CD14-positive monocyte (primary cell): ENCODE results near the gene PTGES2. TPM values are rescaled to one million over a fixed set of nuclear protein-coding genes. Genes with fewer than 3 reads are reported as not detected.

Source experiments
- DNase-seq, 3 donors: peaks; one replicate each; pipeline ENCODE4 v3.0.0-alpha.2; 2011 to 2022
- H2AFZ ChIP-seq: 2 replicates; pipeline ENCODE4 v1.6.0; 2012; ENCODE audit warnings: mild to moderate bottlenecking, low read depth, low read length, inconsistent platforms; ENCODE audit not compliant: insufficient read depth, poor library complexity, severe bottlenecking
- H3K27ac ChIP-seq, 2 donors: 1 replicate in 1 of 2; 2 replicates in 1 of 2; pipeline ENCODE4 v1.5.1; 2012 to 2013; ENCODE audit warnings: low read length in 2 of 2, control low read depth in 1 of 2, inconsistent platforms in 1 of 2, low read depth in 1 of 2, mild to moderate bottlenecking in 1 of 2
- H3K27me3 ChIP-seq, 2 donors: one replicate each; pipeline versions ENCODE4 v1.6.0 to v1.6.1; 2011 to 2013; ENCODE audit warnings: low read length in 2 of 2; ENCODE audit not compliant: control insufficient read depth in 2 of 2, insufficient read depth in 2 of 2
- H3K36me3 ChIP-seq, 2 donors: replicated peaks in 1 of 2; 1 replicate in 1 of 2; 2 replicates in 1 of 2; pipeline versions ENCODE4 v1.5.1 to v1.6.1; 2012 to 2013; ENCODE audit warnings: low read length in 2 of 2, control low read depth in 1 of 2, inconsistent platforms in 1 of 2, mild to moderate bottlenecking in 1 of 2; ENCODE audit not compliant: insufficient read depth in 2 of 2, control insufficient read depth in 1 of 2
- H3K4me1 ChIP-seq, 2 donors: 1 replicate in 1 of 2; 2 replicates in 1 of 2; pipeline versions ENCODE4 v1.5.1 to v1.6.1; 2012 to 2013; ENCODE audit warnings: low read length in 2 of 2, control low read depth in 1 of 2, inconsistent platforms in 1 of 2, mild to moderate bottlenecking in 1 of 2, moderate library complexity in 1 of 2; ENCODE audit not compliant: insufficient read depth in 2 of 2, control insufficient read depth in 1 of 2
- H3K4me2 ChIP-seq: replicated peaks from 2 replicates; pipeline ENCODE3; 2012; ENCODE audit warnings: low read length, moderate library complexity, mild to moderate bottlenecking; ENCODE audit not compliant: poor library complexity, severe bottlenecking; ENCODE audit errors: extremely low read depth
- H3K4me3 ChIP-seq, 3 experiments: fragments of 200-600 bp in 1 of 3; sonication (generic) in 1 of 3; replicated peaks in 1 of 3; 1 replicate in 2 of 3; 2 replicates in 1 of 3; pipeline ENCODE4 v1.5.1; 2011 to 2013; ENCODE audit warnings: low read length in 3 of 3, mild to moderate bottlenecking in 3 of 3, control low read depth in 2 of 3, low read depth in 2 of 3, inconsistent platforms in 1 of 3, moderate library complexity in 1 of 3
- H3K79me2 ChIP-seq: 2 replicates; pipeline ENCODE4 v1.6.0; 2012; ENCODE audit warnings: mild to moderate bottlenecking, control low read depth, inconsistent platforms, low read length, moderate library complexity; ENCODE audit not compliant: insufficient read depth
- H3K9ac ChIP-seq: 2 replicates; pipeline ENCODE4 v1.6.0; 2017; ENCODE audit warnings: low read length, mild to moderate bottlenecking; ENCODE audit not compliant: insufficient read depth, poor library complexity, severe bottlenecking
- H3K9me3 ChIP-seq, 2 donors: replicated peaks in 1 of 2; 1 replicate in 1 of 2; 2 replicates in 1 of 2; pipeline versions ENCODE4 v1.5.1 to v1.6.1; 2012 to 2013; ENCODE audit warnings: low read length in 2 of 2, control low read depth in 1 of 2; ENCODE audit not compliant: control insufficient read depth in 1 of 2, insufficient read depth in 1 of 2
- H4K20me1 ChIP-seq: 2 replicates; pipeline ENCODE4 v1.6.0; 2012; ENCODE audit warnings: mild to moderate bottlenecking, low read length, control low read depth, moderate library complexity; ENCODE audit not compliant: insufficient read depth
- H3K27ac Mint-ChIP-seq, 7 donors: one replicate each; pipeline ENCODE4 v1.8.0; 2020; ENCODE audit warnings: mild to moderate bottlenecking in 7 of 7, mixed read lengths in 7 of 7, moderate library complexity in 6 of 7, inconsistent platforms in 2 of 7
- H3K27me3 Mint-ChIP-seq, 3 donors: one replicate each; pipeline ENCODE4 v1.8.0; 2021 to 2022; ENCODE audit warnings: low read depth in 3 of 3, mild to moderate bottlenecking in 3 of 3, mixed read lengths in 3 of 3, moderate library complexity in 3 of 3, inconsistent platforms in 1 of 3
- H3K36me3 Mint-ChIP-seq, 2 donors: one replicate each; pipeline ENCODE4 v1.8.0; 2020; ENCODE audit warnings: mixed read lengths in 2 of 2, inconsistent platforms in 1 of 2, mild to moderate bottlenecking in 1 of 2
- H3K4me1 Mint-ChIP-seq: one replicate; pipeline ENCODE4 v1.8.0; 2020; ENCODE audit warnings: mild to moderate bottlenecking, mixed read lengths
- H3K4me3 Mint-ChIP-seq, 2 donors: one replicate each; pipeline ENCODE4 v1.8.0; 2020; ENCODE audit warnings: mild to moderate bottlenecking in 2 of 2, mixed read lengths in 2 of 2, moderate library complexity in 1 of 2
- H3K9me3 Mint-ChIP-seq, 7 donors: one replicate each; pipeline ENCODE4 v1.8.0; 2020 to 2022; ENCODE audit warnings: mixed read lengths in 7 of 7, mild to moderate bottlenecking in 6 of 7, moderate library complexity in 6 of 7, inconsistent platforms in 2 of 7
- WGBS: methylation state at CpG from one replicate; pipeline ENCODE4 v1.1.5; 2013; ENCODE audit warnings: missing lambda C conversion rate; ENCODE audit not compliant: insufficient coverage; 5-methylcytosine and 5-hydroxymethylcytosine counted together
- intact Hi-C, 2 donors: fragments of 100-400 bp; cut with micrococcal nuclease; formaldehyde crosslinking; loops; one replicate each; pipeline versions ENCODE4 v1.15.0 to v1.15.1; 2023
- polyA plus RNA-seq, 3 donors: library from polyadenylated mRNA; depleted of rRNA in 1 of 3; unstranded in 2 of 3; stranded (reverse) in 1 of 3; fragments of 300-500 nt in 2 of 3; fragments of >200 nt in 1 of 3; fragmentation: Illumina TruSeq in 2 of 3; gene quantifications; 1 replicate in 2 of 3; 2 replicates in 1 of 3; pipeline ENCODE4 v1.2.3, GENCODE V29; 2012 to 2021
- TF ChIP-seq, protein P1 (sequence below): fragments of 200-600 bp; IDR thresholded peaks from one replicate; pipeline ENCODE4 v1.8.0; 2022; ENCODE audit warnings: antibody characterized with exemption, mild to moderate bottlenecking

Gene PTGES2
- polyA plus RNA-seq, 3 donors, result 42.0 to 71.5 (median 49.4) TPM

DNA sequence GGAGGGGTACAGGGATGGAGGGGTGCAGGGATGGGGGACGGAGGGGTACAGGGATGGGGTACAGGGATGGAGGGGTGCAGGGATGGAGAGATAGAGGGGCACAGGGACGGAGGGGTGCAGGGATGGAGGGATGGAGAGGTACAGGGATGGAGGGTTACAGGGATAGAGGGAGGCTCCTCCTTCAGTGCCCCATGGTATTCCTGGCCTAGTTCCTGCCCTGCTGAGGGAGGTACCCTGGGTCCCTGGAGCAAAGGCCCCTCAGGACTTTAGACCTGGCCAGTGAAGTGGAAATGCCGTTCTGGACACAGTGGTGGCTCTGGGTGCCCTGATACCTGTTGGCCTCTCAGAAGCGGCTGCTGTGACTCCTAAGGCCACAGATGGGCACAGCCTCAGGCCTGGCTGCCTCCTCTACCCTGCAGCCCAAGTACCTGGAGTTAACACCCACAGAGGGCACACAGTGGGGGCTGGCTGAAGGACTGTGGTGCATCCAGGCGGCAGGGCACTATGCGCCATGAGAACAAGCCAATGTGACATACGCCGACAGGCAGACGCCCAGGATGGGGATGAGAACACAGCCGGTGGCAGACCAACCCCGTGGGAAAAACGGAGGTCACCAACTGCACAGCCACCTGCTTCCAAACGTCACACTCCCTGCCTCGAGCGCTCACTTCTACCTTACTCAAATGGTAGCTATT, 8.4 kb downstream of the PTGES2 start:
- H3K36me3 Mint-ChIP-seq, result peaks cover 35 to 53% of the 10 kb centered on the region in 2 donors
- no peak overlapping the region for H3K4me3 ChIP-seq
- H3K9ac ChIP-seq, result no peak overlapping the region
- intact Hi-C loops, result loop anchor here in 1 of 2 donors (5.0 kb wide), 1 partner anchor 177 kb away; no protein-coding TSS in a partner anchor
- H3K27me3 ChIP-seq, result no peaks in the 10 kb centered on the region
- H3K79me2 ChIP-seq, result no peaks in the 10 kb centered on the region
- H4K20me1 ChIP-seq, result no peaks in the 10 kb centered on the region
- no peaks in the 10 kb centered on the region for H3K9me3 Mint-ChIP-seq
- H2AFZ ChIP-seq, result no peak overlapping the region
- no peaks in the 10 kb centered on the region for H3K9me3 ChIP-seq
- TF ChIP-seq, protein P1, sequence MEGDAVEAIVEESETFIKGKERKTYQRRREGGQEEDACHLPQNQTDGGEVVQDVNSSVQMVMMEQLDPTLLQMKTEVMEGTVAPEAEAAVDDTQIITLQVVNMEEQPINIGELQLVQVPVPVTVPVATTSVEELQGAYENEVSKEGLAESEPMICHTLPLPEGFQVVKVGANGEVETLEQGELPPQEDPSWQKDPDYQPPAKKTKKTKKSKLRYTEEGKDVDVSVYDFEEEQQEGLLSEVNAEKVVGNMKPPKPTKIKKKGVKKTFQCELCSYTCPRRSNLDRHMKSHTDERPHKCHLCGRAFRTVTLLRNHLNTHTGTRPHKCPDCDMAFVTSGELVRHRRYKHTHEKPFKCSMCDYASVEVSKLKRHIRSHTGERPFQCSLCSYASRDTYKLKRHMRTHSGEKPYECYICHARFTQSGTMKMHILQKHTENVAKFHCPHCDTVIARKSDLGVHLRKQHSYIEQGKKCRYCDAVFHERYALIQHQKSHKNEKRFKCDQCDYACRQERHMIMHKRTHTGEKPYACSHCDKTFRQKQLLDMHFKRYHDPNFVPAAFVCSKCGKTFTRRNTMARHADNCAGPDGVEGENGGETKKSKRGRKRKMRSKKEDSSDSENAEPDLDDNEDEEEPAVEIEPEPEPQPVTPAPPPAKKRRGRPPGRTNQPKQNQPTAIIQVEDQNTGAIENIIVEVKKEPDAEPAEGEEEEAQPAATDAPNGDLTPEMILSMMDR, result no peak
- WGBS, result 92% methylated on average over 9 of the region's 15 CpGs
- H3K4me1 ChIP-seq, result peaks cover 8 to 17% of the 10 kb centered on the region in 2 donors
- no peak overlapping the region for H3K4me3 Mint-ChIP-seq
- H3K27me3 Mint-ChIP-seq, result peaks cover 2 to 6% (median 3%) of the 10 kb centered on the region in 3 donors
- no peak for DNase-seq
- H3K27ac ChIP-seq, result no peak overlapping the region
- no peak overlapping the region for H3K4me2 ChIP-seq
- no peak overlapping the region for H3K27ac Mint-ChIP-seq
- peaks cover 15% of the 10 kb centered on the region for H3K4me1 Mint-ChIP-seq
- H3K36me3 ChIP-seq, result peaks cover 37% of the 10 kb centered on the region in 2 donors

DNA sequence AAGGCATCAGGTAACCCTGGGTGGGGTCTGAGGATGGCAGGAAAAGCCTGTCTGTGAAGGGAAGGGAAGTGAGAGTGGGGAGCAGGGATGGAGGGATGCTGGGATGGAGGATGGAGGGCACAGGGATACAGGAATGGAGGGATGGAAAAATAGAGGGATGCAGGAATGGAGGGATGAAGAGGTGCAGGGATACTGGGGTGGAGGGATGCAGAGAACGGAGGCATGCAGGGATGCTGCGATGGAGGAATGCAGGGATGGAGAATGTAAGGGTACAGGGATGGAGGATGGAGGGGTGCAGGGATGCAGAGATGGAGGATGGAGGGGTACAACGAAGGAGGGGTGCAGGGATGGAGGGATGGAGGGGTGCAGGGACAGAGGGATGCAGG, 9.1 kb downstream of the PTGES2 start:
- no peaks in the 10 kb centered on the region for H3K27me3 ChIP-seq
- no peak overlapping the region for H3K9ac ChIP-seq
- H3K79me2 ChIP-seq, result no peaks in the 10 kb centered on the region
- Mint-ChIP-seq H3K4me3 (no peak overlapping the region), H3K36me3 (peaks cover 32 to 50% of the 10 kb centered on the region in 2 donors), H3K27ac (no peak overlapping the region), H3K4me1 (peaks cover 15% of the 10 kb centered on the region), H3K9me3 (peaks cover 0 to under 1% (median 0%) of the 10 kb centered on the region in 7 donors), H3K27me3 (peaks cover 2 to 6% (median 3%) of the 10 kb centered on the region in 3 donors)
- no peak overlapping the region for H3K4me2 ChIP-seq
- no peak overlapping the region for H3K4me3 ChIP-seq
- H3K4me1 ChIP-seq, result peaks cover 8 to 17% of the 10 kb centered on the region in 2 donors
- DNase-seq, result no peak
- no peak overlapping the region for H2AFZ ChIP-seq
- H4K20me1 ChIP-seq, result no peaks in the 10 kb centered on the region
- intact Hi-C loops, result loop anchor here in 1 of 2 donors (5.0 kb wide), 1 partner anchor 176 kb away; no protein-coding TSS in a partner anchor
- no peak overlapping the region for H3K27ac ChIP-seq
- peaks cover 31 to 32% of the 10 kb centered on the region in 2 donors for H3K36me3 ChIP-seq
- TF ChIP-seq, protein P1, result no peak
- H3K9me3 ChIP-seq, result no peaks in the 10 kb centered on the region
- 89% methylated on average over 3 of the region's 3 CpGs for WGBS
